OCI-LY3 (cell line): ENCODE measurements around the gene NFATC2IP.
A peak's percentile ranks its signal among the peaks of the same experiment; 100 is the strongest.

Experiments used
- H2AFZ ChIP-seq: fragments of 200-600, 300-600 bp; shearing (Covaris generic); 2 replicates; pipeline ENCODE4 v1.6.0; 2014; ENCODE audit warnings: antibody characterized with exemption, low read depth, low read length
- H3K27ac ChIP-seq: fragments of 200-600, 300-600 bp; sonication (generic); 2 replicates; pipeline ENCODE4 v1.5.1; 2014; ENCODE audit warnings: mild to moderate bottlenecking, low read length, moderate library complexity, mixed read lengths
- H3K27me3 ChIP-seq: fragments of 200-600, 300-600 bp; sonication (generic); 2 replicates; pipeline ENCODE4 v1.6.1; 2014; ENCODE audit warnings: low read depth, low read length, mixed read lengths
- H3K36me3 ChIP-seq: fragments of 200-600, 300-600 bp; sonication (generic); replicated peaks from 2 replicates; pipeline ENCODE3; 2014; ENCODE audit warnings: low read depth, low read length, mixed read lengths
- H3K4me1 ChIP-seq: fragments of 300-600, 200-600 bp; sonication (generic); 2 replicates; pipeline ENCODE4 v1.6.1; 2014; ENCODE audit warnings: low read length, mixed read lengths
- H3K4me2 ChIP-seq: fragments of 200-600, 300-600 bp; sonication (generic); 2 replicates; pipeline ENCODE4 v1.6.1; 2014; ENCODE audit warnings: low read length, mixed read lengths
- H3K4me3 ChIP-seq: fragments of 300-600, 200-600 bp; sonication (generic); 2 replicates; pipeline ENCODE4 v1.5.1; 2014; ENCODE audit warnings: antibody characterized with exemption, mild to moderate bottlenecking, low read length, moderate library complexity
- H3K79me2 ChIP-seq: fragments of 300-600, 200-600 bp; shearing (Covaris generic); 2 replicates; pipeline ENCODE4 v1.6.1; 2014; ENCODE audit warnings: mild to moderate bottlenecking, low read length, mixed read lengths
- H3K9ac ChIP-seq: fragments of 300-600, 200-600 bp; shearing (Covaris generic); 2 replicates; pipeline ENCODE4 v1.6.0; 2014; ENCODE audit warnings: mild to moderate bottlenecking, low read length, moderate library complexity
- H3K9me3 ChIP-seq: fragments of 200-600, 300-600 bp; shearing (Covaris generic); 2 replicates; pipeline ENCODE4 v1.6.1; 2014; ENCODE audit warnings: low read length, mixed read lengths; ENCODE audit not compliant: insufficient read depth
- H4K20me1 ChIP-seq: fragments of 200-600, 300-600 bp; sonication (generic); 2 replicates; pipeline ENCODE4 v1.6.1; 2016; ENCODE audit warnings: low read length, mixed read lengths; ENCODE audit not compliant: insufficient read depth
- EZH2phosphoT487 ChIP-seq: fragments of 200-600 bp; shearing (Covaris generic); IDR thresholded peaks from 2 replicates; pipeline ENCODE4 v1.6.1; 2018; ENCODE audit warnings: antibody characterized with exemption, mixed run types, low read depth
- TF ChIP-seq, protein P1 (sequence below): fragments of 200-600, 300-600 bp; sonication (generic); IDR thresholded peaks from 2 replicates; pipeline ENCODE4 v1.5.1; 2014; ENCODE audit warnings: antibody characterized with exemption, low read length, low read depth

NFATC2IP gene

DNA sequence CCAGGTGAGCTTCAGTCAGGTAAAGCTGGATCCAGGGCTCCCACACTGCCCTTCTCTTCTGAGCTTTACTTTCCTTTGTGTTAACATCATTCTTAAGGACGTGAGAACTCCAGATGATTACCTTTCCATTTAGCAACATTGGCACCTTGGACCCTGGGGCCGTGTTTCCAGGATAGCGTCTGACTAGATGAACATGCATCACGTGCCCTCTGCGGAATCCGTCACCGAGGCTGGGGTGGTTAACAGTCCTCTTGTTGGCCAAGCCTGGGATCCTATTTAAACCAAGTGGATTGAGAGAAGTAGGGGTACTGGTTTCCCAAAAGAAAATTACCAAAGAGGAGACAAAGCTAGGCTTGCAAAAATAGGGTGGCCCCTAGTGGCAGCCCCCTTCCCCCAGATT is 30.2 kb downstream of the NFATC2IP start:
- Histone ChIP-seq H3K9me3 (no peaks in the 10 kb centered on the region), H3K36me3 (peaks cover 11% of the 10 kb centered on the region), H3K4me2 (no peak overlapping the region), H3K27me3 (no peaks in the 10 kb centered on the region), H3K4me3 (no peak overlapping the region), H2AFZ (no peak overlapping the region), H3K4me1 (no peaks in the 10 kb centered on the region), H4K20me1 (no peaks in the 10 kb centered on the region), H3K9ac (no peak overlapping the region), H3K79me2 (no peaks in the 10 kb centered on the region), H3K27ac (no peak overlapping the region)
- TF ChIP-seq, protein P1, sequence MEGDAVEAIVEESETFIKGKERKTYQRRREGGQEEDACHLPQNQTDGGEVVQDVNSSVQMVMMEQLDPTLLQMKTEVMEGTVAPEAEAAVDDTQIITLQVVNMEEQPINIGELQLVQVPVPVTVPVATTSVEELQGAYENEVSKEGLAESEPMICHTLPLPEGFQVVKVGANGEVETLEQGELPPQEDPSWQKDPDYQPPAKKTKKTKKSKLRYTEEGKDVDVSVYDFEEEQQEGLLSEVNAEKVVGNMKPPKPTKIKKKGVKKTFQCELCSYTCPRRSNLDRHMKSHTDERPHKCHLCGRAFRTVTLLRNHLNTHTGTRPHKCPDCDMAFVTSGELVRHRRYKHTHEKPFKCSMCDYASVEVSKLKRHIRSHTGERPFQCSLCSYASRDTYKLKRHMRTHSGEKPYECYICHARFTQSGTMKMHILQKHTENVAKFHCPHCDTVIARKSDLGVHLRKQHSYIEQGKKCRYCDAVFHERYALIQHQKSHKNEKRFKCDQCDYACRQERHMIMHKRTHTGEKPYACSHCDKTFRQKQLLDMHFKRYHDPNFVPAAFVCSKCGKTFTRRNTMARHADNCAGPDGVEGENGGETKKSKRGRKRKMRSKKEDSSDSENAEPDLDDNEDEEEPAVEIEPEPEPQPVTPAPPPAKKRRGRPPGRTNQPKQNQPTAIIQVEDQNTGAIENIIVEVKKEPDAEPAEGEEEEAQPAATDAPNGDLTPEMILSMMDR: no peak
- no peak for TF ChIP-seq EZH2phosphoT487

DNA sequence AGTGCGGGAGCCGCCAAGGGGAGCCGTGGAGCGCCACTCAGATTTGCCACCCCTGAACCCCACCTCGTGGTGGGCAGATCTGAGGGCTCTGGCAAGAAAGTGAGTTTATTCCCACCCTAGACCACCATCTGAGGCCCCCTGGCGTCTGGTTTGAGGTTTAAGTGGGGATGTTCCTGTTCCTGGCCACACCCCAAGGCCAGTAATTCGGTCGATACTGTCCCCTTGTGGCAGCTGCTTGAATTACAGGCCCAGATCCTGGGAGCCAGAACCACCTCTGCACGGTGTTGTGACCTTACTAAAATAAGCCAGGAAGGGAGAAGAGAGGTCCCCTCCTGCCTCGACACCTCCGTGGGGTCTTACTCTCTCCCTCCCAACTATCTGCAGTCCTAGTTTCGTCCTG is 30.8 kb downstream of the NFATC2IP start:
- H3K9me3 ChIP-seq: no peaks in the 10 kb centered on the region
- H3K4me3 ChIP-seq: no peak overlapping the region
- H3K36me3 ChIP-seq: peaks cover 11% of the 10 kb centered on the region
- no peaks in the 10 kb centered on the region for H3K27me3 ChIP-seq
- no peaks in the 10 kb centered on the region for H4K20me1 ChIP-seq
- no peak for TF ChIP-seq EZH2phosphoT487
- TF ChIP-seq, protein P1: peak; percentile 55
- no peak overlapping the region for H3K27ac ChIP-seq
- H2AFZ ChIP-seq: no peak overlapping the region
- H3K4me2 ChIP-seq: no peak overlapping the region
- H3K79me2 ChIP-seq: no peaks in the 10 kb centered on the region
- no peaks in the 10 kb centered on the region for H3K4me1 ChIP-seq
- no peak overlapping the region for H3K9ac ChIP-seq

DNA sequence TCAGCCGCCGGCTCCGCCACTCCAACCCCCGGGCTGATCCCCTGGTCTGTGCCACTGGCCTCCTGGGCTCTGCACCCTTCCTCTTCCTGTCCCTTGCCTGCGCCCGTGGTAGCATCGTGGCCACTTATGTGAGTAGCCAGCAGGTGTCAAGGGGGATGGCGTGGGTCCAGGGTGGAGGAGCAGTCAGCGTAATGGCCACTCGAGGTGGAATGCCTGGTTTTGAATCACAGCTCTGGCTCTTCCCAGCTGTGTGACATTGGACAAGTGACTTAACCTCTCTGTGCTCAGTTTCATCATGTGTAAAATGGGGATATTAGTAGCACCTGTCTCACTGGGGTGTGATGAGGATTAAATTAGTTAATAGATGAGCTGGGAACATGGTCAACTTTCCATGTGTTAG is 31.7 kb downstream of the NFATC2IP start:
- H3K36me3 ChIP-seq: peaks cover 19% of the 10 kb centered on the region
- TF ChIP-seq, protein P1: no peak
- no peak for TF ChIP-seq EZH2phosphoT487

DNA sequence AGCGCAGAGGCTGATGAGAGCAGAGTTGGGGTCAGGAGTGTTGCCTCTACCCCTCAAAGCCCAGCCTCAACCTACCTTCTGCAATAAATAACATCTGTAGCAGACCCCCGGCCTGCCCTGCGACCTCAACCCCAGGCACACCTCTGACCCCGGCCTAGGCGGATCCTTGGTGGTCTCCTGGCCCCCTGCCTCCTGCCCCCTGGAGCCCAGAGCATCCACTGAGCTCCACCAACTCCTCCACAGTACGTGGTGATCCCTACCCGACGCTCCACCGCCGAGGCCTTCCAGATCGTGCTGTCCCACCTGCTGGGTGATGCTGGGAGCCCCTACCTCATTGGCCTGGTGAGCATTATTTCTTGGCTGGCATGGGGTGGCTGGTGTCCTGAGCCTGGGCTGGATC is 32.2 kb downstream of the NFATC2IP start:
- H3K27me3 ChIP-seq: no peaks in the 10 kb centered on the region
- H3K9ac ChIP-seq: no peak overlapping the region
- H3K27ac ChIP-seq: no peak overlapping the region
- no peaks in the 10 kb centered on the region for H3K4me1 ChIP-seq
- peaks cover 20% of the 10 kb centered on the region for H3K36me3 ChIP-seq
- no peak overlapping the region for H3K4me3 ChIP-seq
- no peaks in the 10 kb centered on the region for H3K79me2 ChIP-seq
- H2AFZ ChIP-seq: no peak overlapping the region
- no peaks in the 10 kb centered on the region for H4K20me1 ChIP-seq
- TF ChIP-seq, protein P1: no peak
- TF ChIP-seq EZH2phosphoT487: no peak
- no peak overlapping the region for H3K4me2 ChIP-seq
- no peaks in the 10 kb centered on the region for H3K9me3 ChIP-seq

More for the DNA sequence above, 31.7 kb downstream of the NFATC2IP start:
- Histone ChIP-seq H3K9ac (no peak overlapping the region), H3K27ac (no peak overlapping the region), H4K20me1 (no peaks in the 10 kb centered on the region), H2AFZ (no peak overlapping the region), H3K4me1 (no peaks in the 10 kb centered on the region), H3K79me2 (no peaks in the 10 kb centered on the region), H3K9me3 (no peaks in the 10 kb centered on the region), H3K27me3 (no peaks in the 10 kb centered on the region), H3K4me3 (no peak overlapping the region), H3K4me2 (no peak overlapping the region)
